GM21367 (cell line): ENCODE results near the gene DBT.
A peak's percentile ranks its signal among the peaks of the same experiment; 100 is the strongest.
"Not testable (repeated sequence)": the region's sequence is repeated elsewhere in the genome, so short reads cannot be mapped to it uniquely, and the experiment has no call there.

Source experiments
- ATAC-seq: cut with Tn5 transposase; IDR thresholded peaks from one replicate; pipeline ENCODE4 v1.9.1; 2021; ENCODE audit not compliant: unreplicated experiment

DBT gene

GRCh38 chr1:100202703-100203102 is 46.9 kb downstream of the DBT start:
- ATAC-seq, result not testable (repeated sequence)

DNA sequence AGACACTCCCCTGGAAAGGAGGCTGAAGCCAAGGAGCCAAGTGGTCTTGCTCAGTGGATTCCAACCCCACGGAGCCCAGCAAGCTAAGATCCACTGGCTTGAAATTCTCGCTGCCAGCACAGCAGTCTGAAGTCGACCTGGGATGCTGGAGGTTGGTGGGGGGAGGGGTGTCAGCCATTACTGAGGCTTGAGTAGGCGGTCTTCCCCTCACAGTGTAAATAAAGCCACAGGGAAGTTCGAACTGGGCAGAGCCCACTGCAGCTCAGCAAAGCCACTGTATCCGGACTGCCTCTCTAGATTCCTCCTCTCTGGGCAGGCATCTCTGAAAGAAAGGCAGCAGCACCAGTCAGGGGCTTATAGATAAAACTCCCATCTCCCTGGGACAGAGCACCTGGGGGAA is 49.6 kb downstream of the DBT start:
- ATAC-seq, result not testable (repeated sequence)

GRCh38 chr1:100198596-100198995 is 51.0 kb downstream of the DBT start:
- ATAC-seq, result no peak

DNA sequence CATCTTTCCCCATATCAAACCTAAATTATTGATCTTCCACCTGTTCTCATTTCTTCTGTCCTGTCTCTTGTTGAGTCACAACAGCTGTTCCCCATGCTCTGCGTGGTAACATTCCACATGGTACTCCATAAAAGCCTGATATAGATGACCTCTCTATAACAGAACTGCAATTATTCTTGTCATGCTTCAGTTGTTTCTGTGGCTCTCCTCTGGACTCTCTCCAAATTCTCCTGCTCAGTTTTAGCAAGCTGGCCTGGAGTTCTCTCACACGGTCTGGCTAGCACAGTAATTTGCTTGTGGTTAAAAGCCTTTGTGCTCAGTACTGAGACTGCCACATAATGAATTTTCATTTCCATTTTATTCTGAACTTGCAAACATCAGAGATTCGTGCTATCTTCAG is 61.0 kb downstream of the DBT start:
- peak; percentile 51 for ATAC-seq

- ATAC-seq, result no peak
Measured at GRCh38 chr1:100187912-100188311, 61.7 kb downstream of the DBT start.

DNA sequence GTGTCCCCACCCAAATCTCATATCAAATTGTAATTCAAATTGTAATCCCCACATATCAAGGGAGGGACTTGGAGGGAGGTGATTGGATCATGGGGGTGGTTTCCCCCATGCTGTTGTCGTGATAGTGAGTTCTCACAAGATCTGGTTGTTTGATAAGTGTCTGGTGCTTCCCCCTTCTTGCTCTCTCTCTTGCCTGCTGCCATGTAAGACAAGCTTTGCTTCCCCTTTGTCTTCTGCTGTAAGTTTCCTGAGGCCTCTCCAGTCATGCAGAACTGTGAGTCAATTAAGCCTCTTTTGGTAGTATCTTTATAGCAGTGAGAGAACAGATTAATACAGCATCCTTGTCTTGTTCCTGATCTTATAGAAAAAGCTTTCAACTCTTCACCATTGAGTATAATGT is 65.1 kb downstream of the DBT start:
- ATAC-seq, result peak; percentile 71

DNA sequence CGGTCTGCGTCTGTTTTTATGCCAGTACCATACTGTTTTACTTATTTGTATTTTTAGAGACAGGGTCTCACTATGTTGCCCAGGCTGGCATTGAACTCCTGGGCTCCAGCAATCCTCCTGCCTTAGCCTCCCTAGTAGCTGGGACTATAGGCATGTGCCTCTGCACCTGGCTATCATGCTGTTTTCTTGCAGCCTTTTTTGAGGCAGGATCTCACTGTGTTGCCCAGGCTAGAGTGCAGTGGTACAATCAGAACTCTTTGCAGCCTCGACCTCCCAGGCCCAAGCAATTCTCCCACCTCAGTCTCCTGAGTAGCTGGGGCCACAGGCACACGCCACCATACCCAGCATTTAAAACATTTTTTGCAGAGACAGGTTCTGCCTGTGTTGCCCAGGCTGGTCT is 66.3 kb downstream of the DBT start:
- no peak for ATAC-seq

- ATAC-seq, result no peak
Measured at GRCh38 chr1:100178091-100178490, 71.5 kb downstream of the DBT start, which contains the start of gene LRRC39. Gene LRRC39, minus strand, starts transcription at chr1:100178256. Its CDS starts 9,740 bp downstream, at chr1:100168516.

DNA sequence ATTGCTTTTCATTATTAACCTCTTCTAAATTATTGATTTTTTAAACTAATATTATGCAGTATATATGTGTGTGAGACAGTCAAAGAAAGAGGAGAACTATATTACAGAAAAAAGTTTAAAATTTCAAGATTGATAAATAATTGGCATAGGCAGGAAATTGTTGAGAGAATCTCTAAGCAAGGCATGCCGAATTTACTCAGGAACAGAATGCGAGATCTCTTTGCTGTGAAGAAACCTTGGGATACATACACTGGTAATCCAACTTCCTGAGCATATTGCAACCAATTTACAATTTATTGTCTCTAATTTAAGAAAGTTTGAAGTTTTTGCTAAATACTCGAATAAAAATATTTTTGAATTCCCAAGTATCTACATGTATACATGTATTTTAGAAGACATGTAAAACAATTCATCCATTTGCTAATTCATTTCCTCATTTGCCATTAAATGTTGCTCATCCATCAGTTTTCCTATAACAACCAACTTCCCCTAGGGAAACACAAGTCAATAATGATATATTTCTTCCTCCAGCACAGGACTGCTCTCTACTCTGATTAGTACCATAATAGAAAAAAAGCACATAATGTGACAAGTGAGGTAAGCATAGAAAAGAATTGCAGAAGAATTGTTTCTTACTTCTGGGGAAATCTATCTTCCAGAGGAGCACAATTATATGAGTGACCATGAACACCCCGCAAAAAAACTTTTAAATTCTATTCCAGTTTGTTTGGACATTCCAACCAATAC is 72.2 kb downstream of the DBT start:
- no peak for ATAC-seq

DNA sequence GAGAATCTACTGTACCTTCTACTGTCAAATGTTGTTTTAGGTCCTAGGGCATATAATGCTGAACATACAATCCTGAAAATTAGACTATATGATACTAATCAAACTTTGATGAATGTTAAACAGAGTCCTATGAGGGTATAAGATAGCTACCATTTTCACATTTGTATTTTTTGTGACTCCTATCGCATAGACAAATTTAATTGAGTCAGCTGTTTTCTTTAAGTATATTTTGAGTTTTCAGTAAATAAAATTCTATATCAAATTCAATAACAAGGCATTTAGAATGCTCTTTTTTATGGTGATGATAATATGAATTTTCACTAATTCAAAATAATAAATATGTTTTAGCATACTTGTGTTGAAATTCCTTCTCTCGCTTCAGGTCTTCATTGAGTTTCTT is 81.6 kb downstream of the DBT start:
- no peak for ATAC-seq

GRCh38 chr1:100164702-100165101 is 84.9 kb downstream of the DBT start:
- ATAC-seq, result no peak

- no peak for ATAC-seq
Measured at GRCh38 chr1:100164216-100164615, 85.4 kb downstream of the DBT start.

GRCh38 chr1:100162881-100163280 is 86.8 kb downstream of the DBT start:
- no peak for ATAC-seq

- ATAC-seq, result peak; percentile 66
Measured at GRCh38 chr1:100152271-100152670, 97.4 kb downstream of the DBT start.

DNA sequence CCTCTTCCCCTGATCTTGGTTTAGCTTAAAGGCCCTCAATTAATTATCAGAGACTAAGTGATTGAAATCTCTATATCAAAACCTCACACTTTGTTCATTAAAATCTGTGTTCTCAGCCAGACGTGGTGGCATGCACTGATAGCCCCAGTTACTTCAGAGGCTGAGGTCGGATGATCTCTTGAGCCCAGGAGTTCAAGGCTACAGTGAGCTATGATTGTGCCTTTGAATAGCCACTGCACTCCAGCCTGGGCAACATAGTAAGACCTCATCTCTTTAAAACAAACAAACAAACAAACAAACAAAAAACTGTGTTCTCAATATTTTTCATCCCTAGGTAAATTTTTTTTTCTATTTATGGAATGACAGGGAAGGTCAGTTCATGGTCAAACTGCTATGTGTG is 98.0 kb downstream of the DBT start:
- ATAC-seq, result no peak

DNA sequence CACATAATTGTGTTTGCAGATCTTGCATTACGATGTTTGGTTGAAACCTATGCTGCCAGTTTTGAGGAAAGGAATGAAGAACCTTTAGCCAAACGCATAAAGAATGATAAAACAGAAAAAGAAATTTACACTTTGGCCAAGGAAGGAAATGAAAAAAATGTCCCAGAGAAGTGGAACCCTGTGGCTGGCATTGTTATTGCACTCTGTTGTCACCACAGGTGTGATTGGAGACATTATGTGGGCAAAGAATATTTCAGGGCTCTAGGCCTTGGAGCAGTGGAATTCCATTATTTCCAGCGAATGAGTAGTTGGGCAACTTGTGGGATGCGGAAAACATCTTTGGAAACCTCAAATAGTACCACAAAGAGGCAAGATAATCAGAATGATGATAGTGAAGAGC is 101.8 kb downstream of the DBT start:
- ATAC-seq, result no peak

DNA sequence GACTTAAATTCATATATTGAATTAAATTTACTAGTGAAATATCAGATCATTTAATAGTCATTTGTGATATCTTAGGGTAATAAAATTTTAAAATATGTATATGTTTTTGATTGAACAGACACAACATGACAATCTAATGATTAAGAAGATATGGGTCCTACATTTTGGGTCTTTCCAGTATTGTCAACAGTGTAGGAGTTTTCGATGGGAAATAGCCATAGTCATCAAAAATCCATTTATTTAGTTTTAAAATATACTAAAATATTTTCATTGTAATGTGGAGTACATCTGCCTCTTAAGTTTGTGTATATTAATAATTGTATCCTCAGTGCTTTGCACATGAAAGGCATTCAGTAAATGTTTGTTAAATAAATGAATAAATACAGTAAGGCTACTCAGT is 102.7 kb downstream of the DBT start:
- no peak for ATAC-seq

DNA sequence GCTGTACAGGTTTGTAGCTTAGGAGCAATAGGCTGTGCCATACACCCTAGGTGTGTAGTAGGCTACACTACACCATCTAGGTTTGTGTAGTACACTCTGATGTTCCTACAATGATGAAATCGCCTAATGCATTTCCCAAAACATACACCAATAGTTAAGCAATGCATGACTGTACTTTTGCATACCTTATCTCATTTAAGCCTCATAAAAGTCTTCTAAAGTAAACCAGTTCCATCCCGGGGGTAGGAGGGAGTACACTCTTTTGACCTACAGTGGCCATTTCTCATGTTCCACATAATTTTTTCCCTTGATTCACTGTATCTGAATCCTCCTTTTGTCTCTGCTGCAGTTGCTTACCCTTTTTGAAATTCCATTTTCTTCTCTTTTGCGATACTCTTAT is 104.5 kb downstream of the DBT start:
- ATAC-seq, result no peak

DNA sequence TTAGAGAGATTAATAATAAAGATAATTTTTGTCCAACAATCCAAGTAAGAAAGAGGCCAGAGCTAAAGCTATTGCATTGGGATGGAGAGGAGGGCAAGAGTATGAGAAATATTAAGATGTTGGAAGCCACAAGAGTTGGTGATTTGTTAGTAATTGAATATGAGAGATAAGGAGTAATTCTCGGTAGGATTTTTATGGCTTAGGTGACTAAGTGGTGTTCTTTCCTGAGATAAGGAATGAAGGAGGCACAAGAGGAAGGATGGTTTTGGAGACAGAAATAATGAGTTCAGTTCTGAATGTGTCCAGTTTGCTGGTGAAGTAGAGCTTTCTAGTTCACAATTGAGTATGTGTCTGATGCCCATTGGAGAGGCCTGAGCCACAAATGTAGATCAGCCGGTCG is 107.3 kb downstream of the DBT start:
- ATAC-seq, result no peak

DNA sequence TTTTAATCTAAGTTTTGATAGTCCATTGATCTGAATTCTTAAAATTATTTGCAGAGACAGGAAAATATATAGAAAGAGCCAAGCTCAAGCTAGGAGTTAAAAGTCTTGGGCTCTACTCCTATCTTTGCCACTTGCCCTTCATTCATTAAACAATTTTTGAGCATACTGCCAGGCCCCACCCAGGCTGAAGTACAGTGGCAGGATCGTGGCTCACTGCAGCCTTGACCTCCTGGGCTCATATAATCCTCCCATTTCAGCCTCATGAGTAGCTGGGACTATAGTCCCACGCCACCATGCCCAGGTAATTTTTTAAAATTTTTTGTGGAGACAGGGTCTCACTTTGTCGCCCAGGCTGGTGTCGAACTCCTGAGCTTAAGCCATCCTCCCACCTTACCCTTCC is 108.4 kb downstream of the DBT start:
- no peak for ATAC-seq

DNA sequence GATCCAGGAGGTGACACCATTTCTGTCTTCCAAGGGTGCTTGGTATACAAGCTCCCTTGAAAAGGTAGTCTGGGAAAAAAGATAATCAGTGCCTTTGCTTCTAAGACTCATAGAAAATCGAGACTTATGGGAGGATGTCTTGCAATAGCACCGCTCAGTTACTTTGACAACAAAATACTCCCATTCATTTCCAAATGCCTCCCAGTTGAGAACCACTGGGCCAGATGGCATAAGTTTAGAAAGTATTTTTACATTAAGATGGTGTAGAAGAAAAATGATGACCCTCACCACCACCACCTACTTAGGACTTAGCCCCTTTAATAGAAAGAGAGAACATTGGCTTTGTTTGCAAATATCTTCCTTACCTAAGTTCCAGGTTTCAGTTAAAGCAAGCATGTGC is 112.0 kb downstream of the DBT start:
- ATAC-seq, result no peak
